HepG2 (cell line): ENCODE results near the gene CSNK1G1. TPM values are rescaled to one million over a fixed set of nuclear protein-coding genes. Genes with fewer than 3 reads are reported as not detected.

Experiments
- BCL6 ChIP-seq: IDR thresholded peaks from 2 replicates; pipeline ENCODE4 v1.6.1; 2016; ENCODE audit warnings: missing genetic modification reagents, missing compliant biosample characterization
- CREB3 ChIP-seq: sonication (generic); formaldehyde crosslinking; IDR thresholded peaks from 2 replicates; pipeline ENCODE4 v1.5.0; 2020; ENCODE audit warnings: missing genetic modification reagents
- CREM ChIP-seq, 2 experiments: sonication (generic) in 1 of 2; formaldehyde crosslinking in 1 of 2; IDR thresholded peaks; 2 replicates each; pipeline versions ENCODE4 v1.4.0 to v1.6.1; 2016 to 2020; ENCODE audit warnings: antibody characterized with exemption in 1 of 2, mild to moderate bottlenecking in 1 of 2, missing genetic modification reagents in 1 of 2
- EHMT2 ChIP-seq: fragments of 200-600 bp; sonication (generic); IDR thresholded peaks from 2 replicates; pipeline ENCODE4 v1.7.0; 2017; ENCODE audit warnings: antibody characterized with exemption, low read depth, low read length, borderline replicate concordance
- MED13 ChIP-seq: sonication (generic); formaldehyde crosslinking; IDR thresholded peaks from 2 replicates; pipeline ENCODE4 v1.5.0; 2020; ENCODE audit warnings: missing genetic modification reagents
- MED8 ChIP-seq: sonication (generic); formaldehyde crosslinking; IDR thresholded peaks from 2 replicates; pipeline ENCODE4 v1.8.1; 2023; ENCODE audit warnings: mild to moderate bottlenecking, missing genetic modification reagents; ENCODE audit not compliant: insufficient replicate concordance
- MXD3 ChIP-seq: IDR thresholded peaks from 2 replicates; pipeline ENCODE4 v1.6.1; 2016; ENCODE audit warnings: mild to moderate bottlenecking, missing biosample characterization, missing genetic modification reagents
- NFKBIZ ChIP-seq: IDR thresholded peaks from 2 replicates; pipeline ENCODE4 v1.6.1; 2018; ENCODE audit warnings: missing genetic modification reagents, missing compliant biosample characterization
- THAP11 ChIP-seq: IDR thresholded peaks from 2 replicates; pipeline ENCODE4 v1.6.1; 2016; ENCODE audit warnings: missing biosample characterization, missing genetic modification reagents
- ZBTB21 ChIP-seq: sonication (generic); formaldehyde crosslinking; IDR thresholded peaks from 2 replicates; pipeline ENCODE4 v1.4.0; 2020; ENCODE audit warnings: missing genetic modification reagents
- ZNF292 ChIP-seq: sonication (generic); formaldehyde crosslinking; IDR thresholded peaks from 2 replicates; pipeline ENCODE4 v1.8.1; 2022; ENCODE audit warnings: mild to moderate bottlenecking, low read depth, missing genetic modification reagents, borderline replicate concordance
- ZSCAN12 ChIP-seq: sonication (generic); formaldehyde crosslinking; IDR thresholded peaks from 2 replicates; pipeline ENCODE4 v1.9.0; 2021; ENCODE audit warnings: mild to moderate bottlenecking, missing genetic modification reagents
- ZSCAN31 ChIP-seq: sonication (generic); formaldehyde crosslinking; IDR thresholded peaks from 2 replicates; pipeline ENCODE4 v1.5.0; 2020; ENCODE audit warnings: low read depth, mild to moderate bottlenecking, missing genetic modification reagents
- polyA plus RNA-seq, 8 experiments: library from polyadenylated mRNA; depleted of rRNA in 3 of 8; stranded (reverse) in 7 of 8; unstranded in 1 of 8; fragments of >200 nt; fragmentation: Illumina TruSeq in 4 of 8; extraction: Trizol in 4 of 8; gene quantifications; 2 replicates each; pipeline versions ENCODE4 v1.2.1 to v1.2.3, GENCODE V29; 2011 to 2016; ENCODE audit warnings: low read depth in 4 of 8, missing spikeins in 1 of 8, mixed read lengths in 1 of 8; ENCODE audit not compliant: insufficient read depth in 1 of 8
- total RNA-seq, 5 experiments: library from RNA; depleted of rRNA; stranded (reverse); fragments of >200 nt; fragmentation: Illumina TruSeq; extraction: Trizol; gene quantifications; 2 replicates each; pipeline ENCODE4 v1.2.3, GENCODE V29; 2016; ENCODE audit warnings: low read depth in 1 of 5
- TF ChIP-seq, protein P1 (sequence below): IDR thresholded peaks from 2 replicates; pipeline ENCODE4 v1.6.1; 2016; ENCODE audit warnings: low read depth, missing genetic modification reagents, missing compliant biosample characterization
- TF ChIP-seq, protein P2 (sequence below): sonication (generic); formaldehyde crosslinking; IDR thresholded peaks from 2 replicates; pipeline ENCODE4 v1.5.0; 2020; ENCODE audit warnings: mild to moderate bottlenecking, missing genetic modification reagents

Gene CSNK1G1
- total and polyA plus RNA-seq, 2 of the 13 experiments (the other 11 are each of a cell fraction or from before 2014, with no cell fraction given), result 8.5 to 12.6 TPM

DNA sequence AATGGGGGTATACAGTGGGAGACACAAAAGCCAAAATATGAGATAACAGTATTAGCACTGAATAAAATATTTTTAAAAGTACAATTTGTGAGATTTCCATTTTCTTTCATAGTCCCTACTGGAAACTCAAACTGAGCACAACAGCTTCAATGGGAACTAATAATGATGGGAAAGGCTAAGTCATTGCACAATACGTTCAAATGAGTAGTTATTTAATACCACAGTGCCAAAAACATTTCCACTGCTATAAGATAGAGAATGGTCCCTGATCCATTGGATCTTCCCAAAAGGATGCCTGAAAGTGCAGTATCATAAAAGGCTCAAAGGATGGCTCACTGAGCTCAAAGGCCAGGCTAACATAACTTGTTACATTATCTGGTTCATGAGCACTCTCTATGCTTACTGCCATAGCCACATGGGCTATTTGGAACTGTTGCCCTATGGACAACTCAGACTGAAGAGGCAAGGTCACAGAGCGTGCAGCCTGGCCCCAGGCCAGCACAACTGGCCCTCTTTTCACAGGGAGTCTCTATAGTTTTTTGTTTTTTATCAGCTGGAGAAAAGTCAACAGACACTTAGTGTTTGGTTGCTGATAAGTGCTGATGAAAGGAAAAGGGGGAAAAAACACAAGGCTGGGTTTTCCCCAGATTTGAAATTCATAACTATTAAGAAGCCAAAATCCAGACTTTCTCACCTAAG is 139.1 kb downstream of the CSNK1G1 start (continued):
- TF ChIP-seq, protein P1, sequence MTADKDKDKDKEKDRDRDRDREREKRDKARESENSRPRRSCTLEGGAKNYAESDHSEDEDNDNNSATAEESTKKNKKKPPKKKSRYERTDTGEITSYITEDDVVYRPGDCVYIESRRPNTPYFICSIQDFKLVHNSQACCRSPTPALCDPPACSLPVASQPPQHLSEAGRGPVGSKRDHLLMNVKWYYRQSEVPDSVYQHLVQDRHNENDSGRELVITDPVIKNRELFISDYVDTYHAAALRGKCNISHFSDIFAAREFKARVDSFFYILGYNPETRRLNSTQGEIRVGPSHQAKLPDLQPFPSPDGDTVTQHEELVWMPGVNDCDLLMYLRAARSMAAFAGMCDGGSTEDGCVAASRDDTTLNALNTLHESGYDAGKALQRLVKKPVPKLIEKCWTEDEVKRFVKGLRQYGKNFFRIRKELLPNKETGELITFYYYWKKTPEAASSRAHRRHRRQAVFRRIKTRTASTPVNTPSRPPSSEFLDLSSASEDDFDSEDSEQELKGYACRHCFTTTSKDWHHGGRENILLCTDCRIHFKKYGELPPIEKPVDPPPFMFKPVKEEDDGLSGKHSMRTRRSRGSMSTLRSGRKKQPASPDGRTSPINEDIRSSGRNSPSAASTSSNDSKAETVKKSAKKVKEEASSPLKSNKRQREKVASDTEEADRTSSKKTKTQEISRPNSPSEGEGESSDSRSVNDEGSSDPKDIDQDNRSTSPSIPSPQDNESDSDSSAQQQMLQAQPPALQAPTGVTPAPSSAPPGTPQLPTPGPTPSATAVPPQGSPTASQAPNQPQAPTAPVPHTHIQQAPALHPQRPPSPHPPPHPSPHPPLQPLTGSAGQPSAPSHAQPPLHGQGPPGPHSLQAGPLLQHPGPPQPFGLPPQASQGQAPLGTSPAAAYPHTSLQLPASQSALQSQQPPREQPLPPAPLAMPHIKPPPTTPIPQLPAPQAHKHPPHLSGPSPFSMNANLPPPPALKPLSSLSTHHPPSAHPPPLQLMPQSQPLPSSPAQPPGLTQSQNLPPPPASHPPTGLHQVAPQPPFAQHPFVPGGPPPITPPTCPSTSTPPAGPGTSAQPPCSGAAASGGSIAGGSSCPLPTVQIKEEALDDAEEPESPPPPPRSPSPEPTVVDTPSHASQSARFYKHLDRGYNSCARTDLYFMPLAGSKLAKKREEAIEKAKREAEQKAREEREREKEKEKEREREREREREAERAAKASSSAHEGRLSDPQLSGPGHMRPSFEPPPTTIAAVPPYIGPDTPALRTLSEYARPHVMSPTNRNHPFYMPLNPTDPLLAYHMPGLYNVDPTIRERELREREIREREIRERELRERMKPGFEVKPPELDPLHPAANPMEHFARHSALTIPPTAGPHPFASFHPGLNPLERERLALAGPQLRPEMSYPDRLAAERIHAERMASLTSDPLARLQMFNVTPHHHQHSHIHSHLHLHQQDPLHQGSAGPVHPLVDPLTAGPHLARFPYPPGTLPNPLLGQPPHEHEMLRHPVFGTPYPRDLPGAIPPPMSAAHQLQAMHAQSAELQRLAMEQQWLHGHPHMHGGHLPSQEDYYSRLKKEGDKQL (CRISPR knock-in tag), result 0 out of 2 replicates have a peak, but pooled peaks have one; percentile 65
- TF ChIP-seq ZSCAN12 (CRISPR knock-in tag) (no peak), ZSCAN31 (no peak), CREB3 (CRISPR knock-in tag) (no peak), BCL6 (peak; percentile 86), ZBTB21 (CRISPR knock-in tag) (no peak), THAP11 (CRISPR knock-in tag) (peak; percentile 77), MED13 (no peak), EHMT2 (no peak), MXD3 (no peak), ZNF292 (CRISPR knock-in tag) (no peak; the same call in 1 of the 2 replicates), NFKBIZ (CRISPR knock-in tag) (peak; percentile 88), CREM (IDR thresholded peaks at IDR 0.05) (peak; percentile 67), CREM (CRISPR knock-in tag; IDR thresholded peaks at IDR 0.05) (no peak), MED8 (CRISPR knock-in tag) (no peak)
- TF ChIP-seq, protein P2, sequence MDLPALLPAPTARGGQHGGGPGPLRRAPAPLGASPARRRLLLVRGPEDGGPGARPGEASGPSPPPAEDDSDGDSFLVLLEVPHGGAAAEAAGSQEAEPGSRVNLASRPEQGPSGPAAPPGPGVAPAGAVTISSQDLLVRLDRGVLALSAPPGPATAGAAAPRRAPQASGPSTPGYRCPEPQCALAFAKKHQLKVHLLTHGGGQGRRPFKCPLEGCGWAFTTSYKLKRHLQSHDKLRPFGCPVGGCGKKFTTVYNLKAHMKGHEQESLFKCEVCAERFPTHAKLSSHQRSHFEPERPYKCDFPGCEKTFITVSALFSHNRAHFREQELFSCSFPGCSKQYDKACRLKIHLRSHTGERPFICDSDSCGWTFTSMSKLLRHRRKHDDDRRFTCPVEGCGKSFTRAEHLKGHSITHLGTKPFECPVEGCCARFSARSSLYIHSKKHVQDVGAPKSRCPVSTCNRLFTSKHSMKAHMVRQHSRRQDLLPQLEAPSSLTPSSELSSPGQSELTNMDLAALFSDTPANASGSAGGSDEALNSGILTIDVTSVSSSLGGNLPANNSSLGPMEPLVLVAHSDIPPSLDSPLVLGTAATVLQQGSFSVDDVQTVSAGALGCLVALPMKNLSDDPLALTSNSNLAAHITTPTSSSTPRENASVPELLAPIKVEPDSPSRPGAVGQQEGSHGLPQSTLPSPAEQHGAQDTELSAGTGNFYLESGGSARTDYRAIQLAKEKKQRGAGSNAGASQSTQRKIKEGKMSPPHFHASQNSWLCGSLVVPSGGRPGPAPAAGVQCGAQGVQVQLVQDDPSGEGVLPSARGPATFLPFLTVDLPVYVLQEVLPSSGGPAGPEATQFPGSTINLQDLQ (CRISPR knock-in tag), result no peak
